Mammary epithelial cell (primary cell): Measurements from ENCODE around the gene EFNA5.

Source experiments
- CTCF ChIP-seq, 2 donors: IDR thresholded peaks in 1 of 2; conservative IDR thresholded peaks in 1 of 2; 2 replicates each; pipeline ENCODE4 v1.5.1; 2011 to 2012; ENCODE audit warnings: inconsistent platforms in 2 of 2, low read length in 2 of 2, mild to moderate bottlenecking in 2 of 2, control low read depth in 1 of 2, low read depth in 1 of 2; ENCODE audit not compliant: insufficient read depth in 1 of 2; ENCODE audit errors: extremely low read depth in 1 of 2
- EZH2 ChIP-seq: IDR thresholded peaks from 2 replicates; pipeline ENCODE4 v1.6.1; 2012; ENCODE audit warnings: low read length, inconsistent platforms, borderline replicate concordance

GRCh38 chr5:107425541-107426031 lies 245.2 kb downstream of the EFNA5 start:
- no peak for TF ChIP-seq CTCF (conservative IDR thresholded peaks at IDR 0.05 in 1 of 2, IDR thresholded peaks at IDR 0.05 in 1 of 2; ENCODE audit: extremely low read depth in 1 of 2, insufficient read depth in 1 of 2, low read depth in 1 of 2, low read length in 2 of 2)
- TF ChIP-seq EZH2 = no peak
